ENCODE measurements around the gene CBY2. TPM values are rescaled to one million over a fixed set of nuclear protein-coding genes. Genes with fewer than 3 reads are reported as not detected.
"Not testable (repeated sequence)": the region's sequence is repeated elsewhere in the genome, so short reads cannot be mapped to it uniquely, and the experiment has no call there.

The CBY2 gene
- total and polyA plus RNA-seq, 7 donors: not detected

- DNase-seq (no peak), ATAC-seq (no peak)
- intact Hi-C loops (cut with DNase I): no loop called here
- Histone ChIP-seq H3K4me3 (no peak overlapping the region), H3K9me3 (no peaks in the 10 kb centered on the region), H3K27me3 (ENCODE audit: insufficient read depth in 3 of 3, low read length in 2 of 3) (no peaks in the 10 kb centered on the region), H3K27ac (no peak overlapping the region), H3K4me1 (no peaks in the 10 kb centered on the region), H3K36me3 (ENCODE audit: insufficient read depth in 1 of 2, low read depth in 1 of 2) (no peaks in the 10 kb centered on the region)
- TF ChIP-seq, protein P1, sequence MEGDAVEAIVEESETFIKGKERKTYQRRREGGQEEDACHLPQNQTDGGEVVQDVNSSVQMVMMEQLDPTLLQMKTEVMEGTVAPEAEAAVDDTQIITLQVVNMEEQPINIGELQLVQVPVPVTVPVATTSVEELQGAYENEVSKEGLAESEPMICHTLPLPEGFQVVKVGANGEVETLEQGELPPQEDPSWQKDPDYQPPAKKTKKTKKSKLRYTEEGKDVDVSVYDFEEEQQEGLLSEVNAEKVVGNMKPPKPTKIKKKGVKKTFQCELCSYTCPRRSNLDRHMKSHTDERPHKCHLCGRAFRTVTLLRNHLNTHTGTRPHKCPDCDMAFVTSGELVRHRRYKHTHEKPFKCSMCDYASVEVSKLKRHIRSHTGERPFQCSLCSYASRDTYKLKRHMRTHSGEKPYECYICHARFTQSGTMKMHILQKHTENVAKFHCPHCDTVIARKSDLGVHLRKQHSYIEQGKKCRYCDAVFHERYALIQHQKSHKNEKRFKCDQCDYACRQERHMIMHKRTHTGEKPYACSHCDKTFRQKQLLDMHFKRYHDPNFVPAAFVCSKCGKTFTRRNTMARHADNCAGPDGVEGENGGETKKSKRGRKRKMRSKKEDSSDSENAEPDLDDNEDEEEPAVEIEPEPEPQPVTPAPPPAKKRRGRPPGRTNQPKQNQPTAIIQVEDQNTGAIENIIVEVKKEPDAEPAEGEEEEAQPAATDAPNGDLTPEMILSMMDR (IDR thresholded peaks at IDR 0.05): no peak
- WGBS, 3 donors: 63 to 74% (median 72%) methylated on average over 1 of the region's 1 CpG
These were observed 40.0 kb upstream of the CBY2 start for GRCh38 chr13:45662162-45662561.

DNA sequence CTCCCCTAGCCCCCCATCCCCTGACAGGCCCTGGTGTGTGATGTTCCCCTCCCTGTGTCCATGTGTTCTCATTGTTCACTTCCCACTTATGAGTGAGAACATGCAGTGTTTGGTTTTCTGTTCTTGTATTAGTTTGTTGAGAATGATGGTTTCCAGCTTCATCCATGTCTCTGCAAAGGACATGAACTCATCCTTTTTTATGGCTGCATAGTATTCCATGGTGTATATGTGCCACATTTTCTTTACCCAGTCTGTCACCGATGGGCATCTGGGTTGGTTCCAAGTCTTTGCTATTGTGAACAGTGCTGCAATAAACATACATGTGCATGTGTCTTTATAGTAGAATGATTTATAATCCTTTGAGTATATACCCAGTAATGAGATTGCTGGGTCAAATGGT is 39.2 kb upstream of the CBY2 start:
- DNase-seq; ATAC-seq; H3K4me3 ChIP-seq; H3K9me3 ChIP-seq; H3K36me3 ChIP-seq (ENCODE audit: insufficient read depth in 1 of 2, low read depth in 1 of 2); intact Hi-C loops (cut with DNase I); H3K4me1 ChIP-seq; H3K27ac ChIP-seq; H3K27me3 ChIP-seq (ENCODE audit: insufficient read depth in 3 of 3, low read length in 2 of 3): not testable (repeated sequence)
- 94 to 100% (median 100%) methylated on average over 1 of the region's 1 CpG for WGBS, 3 donors

DNA sequence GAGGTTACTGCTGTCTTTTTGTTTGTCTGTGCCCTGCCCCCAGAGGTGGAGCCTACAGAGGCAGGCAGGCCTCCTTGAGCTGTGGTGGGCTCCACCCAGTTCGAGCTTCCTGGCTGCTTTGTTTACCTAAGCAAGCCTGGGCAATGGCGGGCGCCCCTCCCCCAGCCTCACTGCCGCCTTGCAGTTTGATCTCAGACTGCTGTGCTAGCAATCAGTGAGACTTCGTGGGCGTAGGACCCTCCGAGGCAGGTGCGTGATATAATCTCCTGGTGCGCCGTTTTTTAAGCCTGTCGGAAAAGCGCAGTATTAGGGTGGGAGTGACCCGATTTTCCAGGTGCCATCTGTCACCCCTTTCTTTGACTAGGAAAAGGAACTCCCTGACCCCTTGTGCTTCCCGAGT is 32.5 kb upstream of the CBY2 start:
- WGBS, 3 donors: 74 to 88% (median 81%) methylated on average over 11 to 12 of the region's 14 CpGs
- ATAC-seq; H3K4me3 ChIP-seq; H3K9me3 ChIP-seq; H3K36me3 ChIP-seq (ENCODE audit: insufficient read depth in 1 of 2, low read depth in 1 of 2); DNase-seq; intact Hi-C loops (cut with DNase I); H3K27me3 ChIP-seq (ENCODE audit: insufficient read depth in 3 of 3, low read length in 2 of 3); H3K27ac ChIP-seq; H3K4me1 ChIP-seq: not testable (repeated sequence)

- intact Hi-C loops (cut with DNase I): no loop called here
- Histone ChIP-seq H3K4me3 (no peak overlapping the region), H3K27me3 (ENCODE audit: insufficient read depth in 3 of 3, low read length in 2 of 3) (no peaks in the 10 kb centered on the region), H3K27ac (no peak overlapping the region), H3K4me1 (no peaks in the 10 kb centered on the region), H3K36me3 (ENCODE audit: insufficient read depth in 1 of 2, low read depth in 1 of 2) (no peaks in the 10 kb centered on the region), H3K9me3 (no peaks in the 10 kb centered on the region)
- WGBS, 3 donors: 49 to 60% (median 54%) methylated on average over 5 of the region's 5 CpGs
- TF ChIP-seq, protein P1 (IDR thresholded peaks at IDR 0.05): no peak
- DNase-seq: no peak
- ATAC-seq: no peak
These were observed 31.8 kb upstream of the CBY2 start for GRCh38 chr13:45670189-45670885.

DNA sequence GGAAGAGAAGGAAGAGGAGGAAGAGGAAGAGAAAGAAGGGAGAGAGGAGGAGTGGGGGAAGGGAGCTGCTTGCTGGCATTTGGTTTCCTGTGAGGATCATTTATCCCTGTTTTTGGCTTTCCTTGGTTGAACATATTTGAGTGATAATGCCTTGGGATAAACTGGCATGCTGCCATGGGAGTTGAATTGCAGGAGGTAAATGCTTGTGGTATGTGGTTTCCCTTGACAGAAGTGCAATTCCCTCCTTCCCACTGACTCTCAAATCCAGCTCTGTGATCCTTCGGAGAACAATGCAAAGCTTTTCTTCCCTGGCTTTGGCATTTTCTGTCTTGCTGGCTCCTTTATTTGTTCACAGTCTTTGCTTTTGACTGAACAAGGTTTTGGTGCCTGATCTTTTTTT is 27.2 kb upstream of the CBY2 start:
- H3K36me3 ChIP-seq (ENCODE audit: insufficient read depth in 1 of 2, low read depth in 1 of 2): no peaks in the 10 kb centered on the region
- WGBS, 3 donors: 19 to 29% (median 26%) methylated on average over 1 of the region's 1 CpG

More for the DNA sequence above, 27.2 kb upstream of the CBY2 start:
- intact Hi-C loops (cut with DNase I): no loop called here
- H3K27me3 ChIP-seq (ENCODE audit: insufficient read depth in 3 of 3, low read length in 2 of 3): no peaks in the 10 kb centered on the region
- no peaks in the 10 kb centered on the region for H3K9me3 ChIP-seq
- no peaks in the 10 kb centered on the region for H3K4me1 ChIP-seq
- H3K4me3 ChIP-seq: no peak overlapping the region
- TF ChIP-seq, protein P1 (IDR thresholded peaks at IDR 0.05): no peak
- no peak overlapping the region for H3K27ac ChIP-seq
- DNase-seq: no peak
- ATAC-seq: no peak

Measured in psoas muscle (tissue), 8 donors.